ENCODE results near the gene TAF11L7. TPM values are rescaled to one million over a fixed set of nuclear protein-coding genes. Genes with fewer than 3 reads are reported as not detected.
"Not testable (repeated sequence)": the region's sequence is repeated elsewhere in the genome, so short reads cannot be mapped to it uniquely, and the experiment has no call there.

The TAF11L7 gene
- total and polyA plus RNA-seq, 12 donors = not detected

- Histone ChIP-seq H3K4me1 (no peaks in the 10 kb centered on the region), H3K27me3 (peaks cover 0 to 4% (median 0%) of the 10 kb centered on the region in 7 donors), H3K9me3 (peaks cover 0 to 4% (median 0%) of the 10 kb centered on the region in 11 donors), H3K27ac (no peak overlapping the region), H3K4me3 (no peak overlapping the region), H3K36me3 (no peaks in the 10 kb centered on the region)
- intact Hi-C loops (cut with DNase I) = no loop called here
- WGBS, 2 donors = 85 to 92% methylated on average over 3 of the region's 3 CpGs
- no peak for TF ChIP-seq CTCF (IDR thresholded peaks at IDR 0.05)
- no peak for DNase-seq
- ATAC-seq = no peak
Measured at GRCh38 chr5:17619354-17619753, 33.8 kb upstream of the TAF11L7 start.

GRCh38 chr5:17614872-17615605, 29.5 kb upstream of the TAF11L7 start:
- ATAC-seq (no peak), DNase-seq (no peak)
- Histone ChIP-seq H3K27ac (no peak overlapping the region), H3K4me3 (no peak overlapping the region), H3K27me3 (no peaks in the 10 kb centered on the region), H3K4me1 (no peaks in the 10 kb centered on the region), H3K36me3 (no peaks in the 10 kb centered on the region), H3K9me3 (no peaks in the 10 kb centered on the region)
- TF ChIP-seq CTCF (IDR thresholded peaks at IDR 0.05) = no peak
- 85 to 86% methylated on average over 17 of the region's 17 CpGs for WGBS, 2 donors
- intact Hi-C loops (cut with DNase I) = no loop called here

GRCh38 chr5:17610092-17610491, 24.5 kb upstream of the TAF11L7 start, which contains the start of gene TAF11L12:
TAF11L12 (plus strand) TSS chr5:17610392.
- H3K27me3 ChIP-seq; H3K36me3 ChIP-seq; H3K27ac ChIP-seq; DNase-seq; H3K9me3 ChIP-seq; H3K4me3 ChIP-seq; H3K4me1 ChIP-seq; intact Hi-C loops (cut with DNase I); ATAC-seq: not testable (repeated sequence)
- WGBS, 2 donors = 57 to 63% methylated on average over 2 of the region's 2 CpGs

- ATAC-seq; H3K4me1 ChIP-seq; H3K9me3 ChIP-seq; H3K4me3 ChIP-seq; H3K27me3 ChIP-seq; H3K36me3 ChIP-seq; H3K27ac ChIP-seq; DNase-seq; intact Hi-C loops (cut with DNase I): not testable (repeated sequence)
- WGBS, 2 donors = 78 to 85% methylated on average over 4 of the region's 4 CpGs
Measured at GRCh38 chr5:17607461-17607860, 21.9 kb upstream of the TAF11L7 start.

GRCh38 chr5:17604951-17605350, 19.4 kb upstream of the TAF11L7 start:
- Histone ChIP-seq H3K4me1 (no peaks in the 10 kb centered on the region), H3K36me3 (no peaks in the 10 kb centered on the region), H3K4me3 (no peak overlapping the region), H3K9me3 (peaks cover 0 to 7% (median 0%) of the 10 kb centered on the region in 11 donors), H3K27ac (no peak overlapping the region), H3K27me3 (no peaks in the 10 kb centered on the region)
- 89 to 91% methylated on average over 14 of the region's 14 CpGs for WGBS, 2 donors
- no peak for TF ChIP-seq CTCF (IDR thresholded peaks at IDR 0.05)
- ATAC-seq = no peak
- no peak for DNase-seq
- intact Hi-C loops (cut with DNase I) = no loop called here

GRCh38 chr5:17603880-17604279, 18.3 kb upstream of the TAF11L7 start, which contains the start of gene TAF11L11:
TAF11L11 (plus strand) TSS chr5:17604183.
- H3K27me3 ChIP-seq; DNase-seq; H3K4me3 ChIP-seq; intact Hi-C loops (cut with DNase I); H3K9me3 ChIP-seq; H3K4me1 ChIP-seq; ATAC-seq; H3K36me3 ChIP-seq; H3K27ac ChIP-seq: not testable (repeated sequence)
- WGBS, 2 donors = 60 to 71% methylated on average over 6 of the region's 6 CpGs

GRCh38 chr5:17597728-17598127, 12.2 kb upstream of the TAF11L7 start, which contains the start of gene TAF11L10:
TAF11L10 (minus strand) TSS chr5:17597828.
- H3K27ac ChIP-seq; intact Hi-C loops (cut with DNase I); H3K27me3 ChIP-seq; H3K4me1 ChIP-seq; H3K36me3 ChIP-seq; DNase-seq; H3K4me3 ChIP-seq; H3K9me3 ChIP-seq; ATAC-seq: not testable (repeated sequence)
- no CpG with 5 or more reads among the region's 15 CpGs for WGBS, 2 donors

- H3K4me1 ChIP-seq; intact Hi-C loops (cut with DNase I); H3K27me3 ChIP-seq; H3K4me3 ChIP-seq; DNase-seq; H3K36me3 ChIP-seq; ATAC-seq; H3K9me3 ChIP-seq; H3K27ac ChIP-seq: not testable (repeated sequence)
- WGBS, 2 donors = 89 to 94% methylated on average over 6 to 10 of the region's 15 CpGs
Measured at GRCh38 chr5:17594255-17594654, 8.7 kb upstream of the TAF11L7 start, which contains the start of gene TAF11L9. TAF11L9 (minus strand) TSS chr5:17594394.
